NCI-H82 treated with DMSO at 0.1 percent for 48 hours (cell line): Measurements from ENCODE around the gene DOC2B.
"Not testable (repeated sequence)": the region's sequence is repeated elsewhere in the genome, so short reads cannot be mapped to it uniquely, and the experiment has no call there.

Experiments
- DNase-seq: peaks from one replicate; lab custom pipeline; 2025; ENCODE audit not compliant: unreplicated experiment; lab: John Stamatoyannopoulos, UW

Gene DOC2B

GRCh38 chr17:213286-214105 lies 32.0 kb upstream of the DOC2B start:
- DNase-seq: no peak

- DNase-seq: no peak
Measured at GRCh38 chr17:210402-210801, 29.0 kb upstream of the DOC2B start.

- DNase-seq: no peak
Measured at GRCh38 chr17:208429-208828, 27.0 kb upstream of the DOC2B start.

- no peak for DNase-seq
Measured at GRCh38 chr17:207775-208174, 26.3 kb upstream of the DOC2B start.

GRCh38 chr17:206941-207560 lies 25.6 kb upstream of the DOC2B start:
- no peak for DNase-seq

GRCh38 chr17:206484-206883 lies 25.0 kb upstream of the DOC2B start:
- not testable (repeated sequence) for DNase-seq

- no peak for DNase-seq
Measured at GRCh38 chr17:205817-206216, 24.4 kb upstream of the DOC2B start.

GRCh38 chr17:205148-205669 lies 23.8 kb upstream of the DOC2B start:
- DNase-seq: no peak

GRCh38 chr17:204427-205147 lies 23.1 kb upstream of the DOC2B start:
- DNase-seq: no peak

GRCh38 chr17:202501-202951 lies 21.1 kb upstream of the DOC2B start:
- DNase-seq: no peak

- not testable (repeated sequence) for DNase-seq
Measured at GRCh38 chr17:201736-202135, 20.3 kb upstream of the DOC2B start.

GRCh38 chr17:201257-201656 lies 19.8 kb upstream of the DOC2B start:
- not testable (repeated sequence) for DNase-seq

GRCh38 chr17:200586-200985 lies 19.1 kb upstream of the DOC2B start:
- DNase-seq: no peak

- no peak for DNase-seq
Measured at GRCh38 chr17:199806-200545, 18.5 kb upstream of the DOC2B start.

- DNase-seq: no peak
Measured at GRCh38 chr17:199191-199604, 17.7 kb upstream of the DOC2B start.

- not testable (repeated sequence) for DNase-seq
Measured at GRCh38 chr17:198225-198624, 16.8 kb upstream of the DOC2B start.

GRCh38 chr17:197352-197751 lies 15.9 kb upstream of the DOC2B start:
- no peak for DNase-seq

GRCh38 chr17:194828-195602 lies 13.6 kb upstream of the DOC2B start:
- no peak for DNase-seq

- peak; percentile 76 for DNase-seq
Measured at GRCh38 chr17:193841-194806, 12.7 kb upstream of the DOC2B start.
